GM21723 (cell line): ENCODE measurements around the gene DTX3.
"Not testable (repeated sequence)": the region's sequence is repeated elsewhere in the genome, so short reads cannot be mapped to it uniquely, and the experiment has no call there.

Experiments
- ATAC-seq: cut with Tn5 transposase; IDR thresholded peaks from one replicate; pipeline ENCODE4 v1.9.1; 2021; ENCODE audit warnings: mild to moderate bottlenecking, moderate library complexity; ENCODE audit not compliant: unreplicated experiment

DTX3 gene

GRCh38 chr12:57631566-57632072 is 27.0 kb downstream of the DTX3 start:
- no peak for ATAC-seq

- peak; percentile 32 for ATAC-seq
These were observed 27.7 kb downstream of the DTX3 start for GRCh38 chr12:57632073-57632957.

- ATAC-seq = peak; percentile 81
These were observed 28.6 kb downstream of the DTX3 start, which contains the start of gene B4GALNT1 for GRCh38 chr12:57632958-57633840. B4GALNT1 (minus strand) TSS chr12:57633201; CDS start chr12:57632132, 1,069 bp downstream.

GRCh38 chr12:57636731-57637130 is 32.1 kb downstream of the DTX3 start:
- ATAC-seq = not testable (repeated sequence)

GRCh38 chr12:57637364-57637763 is 32.7 kb downstream of the DTX3 start:
- ATAC-seq = no peak

- no peak for ATAC-seq
These were observed 33.5 kb downstream of the DTX3 start for GRCh38 chr12:57638096-57638495.

GRCh38 chr12:57640175-57641042 is 35.8 kb downstream of the DTX3 start:
- no peak for ATAC-seq

- ATAC-seq = no peak
These were observed 37.2 kb downstream of the DTX3 start for GRCh38 chr12:57641699-57642442.

GRCh38 chr12:57645990-57646658 is 41.5 kb downstream of the DTX3 start:
- ATAC-seq = not testable (repeated sequence)

GRCh38 chr12:57646659-57647049 is 42.0 kb downstream of the DTX3 start:
- not testable (repeated sequence) for ATAC-seq

GRCh38 chr12:57654042-57654441 is 49.4 kb downstream of the DTX3 start:
- no peak for ATAC-seq

- no peak for ATAC-seq
These were observed 51.1 kb downstream of the DTX3 start for GRCh38 chr12:57655541-57656240.

- ATAC-seq = not testable (repeated sequence)
These were observed 51.8 kb downstream of the DTX3 start for GRCh38 chr12:57656408-57656807.

- no peak for ATAC-seq
These were observed 53.1 kb downstream of the DTX3 start for GRCh38 chr12:57657744-57658143.

GRCh38 chr12:57658890-57659289 is 54.3 kb downstream of the DTX3 start:
- no peak for ATAC-seq
